ENCODE measurements around the gene CORO2A.
"Not testable (repeated sequence)": the region's sequence is repeated elsewhere in the genome, so short reads cannot be mapped to it uniquely, and the experiment has no call there.

The CORO2A gene

GRCh38 chr9:98105006-98105405, 87.4 kb downstream of the CORO2A start:
- DNase-seq (ENCODE audit: low spot score) = no peak

DNA sequence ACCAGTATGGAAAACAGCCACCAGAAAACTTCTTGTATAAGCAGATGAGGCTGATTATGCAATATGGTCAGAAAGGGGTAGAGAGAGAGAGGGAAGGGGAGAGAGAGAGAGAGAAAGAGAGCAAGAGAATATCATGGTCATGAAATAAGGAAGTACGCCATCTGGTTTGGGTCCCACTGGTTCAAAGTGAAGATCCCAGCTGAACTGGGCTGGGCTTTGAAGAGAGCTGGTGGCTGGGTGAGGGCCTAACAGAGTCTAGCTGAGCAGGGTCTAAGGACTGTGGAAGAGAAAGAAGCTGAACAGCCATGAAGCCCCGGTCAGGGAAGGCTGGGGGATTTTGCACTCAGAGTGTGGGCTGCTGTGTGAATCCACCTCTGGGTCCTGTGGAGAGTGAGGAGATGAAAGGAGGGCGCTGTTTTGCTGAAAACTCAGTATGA, 88.0 kb downstream of the CORO2A start:
- no peak for DNase-seq (ENCODE audit: low spot score)

DNA sequence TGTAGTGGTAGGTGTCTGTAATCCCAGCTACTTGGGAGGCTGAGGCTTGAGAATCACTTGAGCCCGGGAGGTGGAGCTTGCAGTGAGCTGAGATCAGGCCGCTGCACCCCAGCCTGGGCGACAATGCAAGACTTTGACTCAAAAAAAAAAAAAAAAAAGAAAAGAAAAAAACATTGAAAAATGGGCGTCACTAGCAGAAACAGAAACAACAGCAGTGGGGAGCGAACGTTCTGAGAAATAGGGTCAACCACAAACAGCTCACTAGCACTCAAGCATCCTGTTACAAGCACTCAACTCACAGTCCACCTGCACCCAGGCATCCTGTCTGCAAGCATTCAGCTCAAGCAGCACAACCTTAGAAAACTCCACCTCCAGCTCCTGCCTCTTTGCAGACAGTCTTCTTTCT, 90.6 kb downstream of the CORO2A start:
- no peak for DNase-seq (ENCODE audit: low spot score)

- no peak for DNase-seq (ENCODE audit: low spot score)
These were observed 91.0 kb downstream of the CORO2A start for GRCh38 chr9:98101416-98101815.

- DNase-seq (ENCODE audit: low spot score) = no peak
These were observed 92.0 kb downstream of the CORO2A start for GRCh38 chr9:98100456-98100855.

- DNase-seq (ENCODE audit: low spot score) = no peak
These were observed 92.5 kb downstream of the CORO2A start for GRCh38 chr9:98099898-98100297.

- DNase-seq (ENCODE audit: low spot score) = no peak
These were observed 93.1 kb downstream of the CORO2A start for GRCh38 chr9:98099346-98099745.

DNA sequence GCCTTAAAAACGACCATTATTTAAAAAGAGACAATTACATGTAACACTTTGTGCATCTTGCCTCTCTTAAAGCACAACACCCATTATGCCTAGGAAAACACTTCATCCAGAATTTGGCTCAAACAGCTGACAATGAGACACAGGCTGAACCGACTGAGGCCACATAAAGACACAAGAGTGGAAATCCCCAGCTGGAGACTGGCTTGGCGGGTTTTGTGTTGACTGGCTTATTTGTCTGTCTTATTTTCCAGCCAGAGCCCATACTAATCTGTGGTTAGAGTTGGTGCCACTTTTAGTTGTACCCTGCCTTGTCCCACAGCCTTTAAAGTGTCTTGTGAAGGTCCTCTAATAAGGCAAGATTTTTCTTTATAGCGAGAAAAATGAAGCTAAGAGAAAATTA, 94.6 kb downstream of the CORO2A start:
- DNase-seq (ENCODE audit: low spot score) = no peak

- no peak for DNase-seq (ENCODE audit: low spot score)
These were observed 96.3 kb downstream of the CORO2A start for GRCh38 chr9:98096091-98096490.

DNA sequence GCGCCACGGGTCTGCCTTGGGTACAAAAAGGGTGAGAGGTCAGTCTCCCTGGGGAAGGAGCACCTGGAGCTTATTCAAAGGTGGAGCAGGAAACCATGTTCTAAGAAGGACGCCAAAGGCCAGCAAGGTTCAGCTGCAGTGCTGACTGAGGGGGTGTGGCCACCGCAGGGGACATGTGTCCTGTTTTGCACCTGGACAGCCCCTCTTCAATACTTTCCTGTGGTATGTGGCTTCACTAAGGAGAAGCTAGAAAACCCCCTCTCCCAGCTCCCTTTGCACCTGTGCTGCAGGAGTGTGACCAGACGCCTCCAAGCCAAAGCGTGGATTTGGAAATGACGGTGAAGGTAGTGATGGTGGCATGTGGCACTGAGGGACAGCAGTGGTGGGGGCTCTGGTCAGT, 97.0 kb downstream of the CORO2A start:
- DNase-seq (ENCODE audit: low spot score) = no peak

GRCh38 chr9:98094851-98095250, 97.6 kb downstream of the CORO2A start:
- no peak for DNase-seq (ENCODE audit: low spot score)

DNA sequence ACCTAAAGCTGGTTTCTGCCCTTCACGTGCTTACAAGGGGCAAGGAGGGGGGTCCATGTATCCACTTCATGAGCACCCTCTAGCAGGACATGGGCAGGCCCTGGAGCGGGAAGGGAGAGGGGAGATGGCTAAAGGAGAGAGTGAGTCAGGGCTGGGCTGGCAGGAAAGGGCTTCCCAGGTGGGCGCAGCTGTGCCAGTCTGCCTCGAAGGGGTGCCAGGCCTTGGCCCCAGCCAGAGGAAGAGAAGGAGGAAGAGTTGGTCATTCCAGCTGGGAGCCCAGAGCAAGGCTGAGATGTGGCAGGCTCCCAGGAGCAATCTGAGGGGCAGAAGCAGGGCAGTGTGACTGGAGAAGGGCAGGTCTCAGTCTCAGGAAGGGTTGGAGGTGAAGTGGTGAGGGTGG, 98.1 kb downstream of the CORO2A start:
- no peak for DNase-seq (ENCODE audit: low spot score)

- no peak for DNase-seq (ENCODE audit: low spot score)
These were observed 99.9 kb downstream of the CORO2A start for GRCh38 chr9:98092613-98092931.

DNA sequence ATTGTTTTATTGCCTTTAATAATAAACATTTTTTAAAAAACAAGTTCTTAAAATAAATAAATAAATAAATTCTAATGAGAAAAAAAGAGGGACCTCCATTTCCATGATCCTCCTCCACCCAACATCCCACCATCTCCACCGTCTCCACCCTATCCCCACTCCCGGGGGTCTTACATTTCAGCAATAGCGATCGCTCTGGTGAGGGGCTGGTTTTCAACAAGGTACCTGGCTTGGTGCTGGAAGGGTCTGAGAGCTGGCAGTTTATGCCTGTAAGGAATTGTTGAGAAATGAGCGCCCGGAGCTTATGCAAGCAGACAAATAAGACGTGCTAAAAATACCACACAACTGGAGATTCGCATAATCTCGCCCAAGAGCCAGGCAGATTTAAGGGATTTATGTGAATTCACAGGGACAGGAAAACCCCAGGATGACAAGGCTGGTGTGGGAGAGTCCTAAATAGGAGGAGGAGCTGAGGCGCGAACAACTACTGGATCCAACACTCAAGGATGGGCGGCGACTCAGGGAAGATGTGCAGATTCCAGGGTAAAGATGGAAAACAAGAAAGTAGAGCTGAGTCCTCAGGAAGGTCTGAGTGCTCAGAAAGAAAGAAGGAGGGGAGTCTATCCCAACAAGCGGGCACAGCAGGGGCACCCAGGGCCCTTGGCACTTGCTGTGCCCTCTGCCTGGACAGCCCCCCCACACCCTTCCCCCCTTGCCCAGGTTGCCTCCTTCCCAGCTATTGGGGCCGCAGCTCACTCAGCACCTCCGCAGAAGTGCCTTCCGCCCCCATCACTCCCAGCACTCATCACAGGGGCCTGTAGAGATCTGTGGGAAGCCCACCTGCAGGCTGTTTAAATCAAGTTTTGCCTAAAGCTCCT, 100.5 kb downstream of the CORO2A start:
- DNase-seq (ENCODE audit: low spot score) = no peak

GRCh38 chr9:98090674-98091073, 101.8 kb downstream of the CORO2A start:
- DNase-seq (ENCODE audit: low spot score) = not testable (repeated sequence)

DNA sequence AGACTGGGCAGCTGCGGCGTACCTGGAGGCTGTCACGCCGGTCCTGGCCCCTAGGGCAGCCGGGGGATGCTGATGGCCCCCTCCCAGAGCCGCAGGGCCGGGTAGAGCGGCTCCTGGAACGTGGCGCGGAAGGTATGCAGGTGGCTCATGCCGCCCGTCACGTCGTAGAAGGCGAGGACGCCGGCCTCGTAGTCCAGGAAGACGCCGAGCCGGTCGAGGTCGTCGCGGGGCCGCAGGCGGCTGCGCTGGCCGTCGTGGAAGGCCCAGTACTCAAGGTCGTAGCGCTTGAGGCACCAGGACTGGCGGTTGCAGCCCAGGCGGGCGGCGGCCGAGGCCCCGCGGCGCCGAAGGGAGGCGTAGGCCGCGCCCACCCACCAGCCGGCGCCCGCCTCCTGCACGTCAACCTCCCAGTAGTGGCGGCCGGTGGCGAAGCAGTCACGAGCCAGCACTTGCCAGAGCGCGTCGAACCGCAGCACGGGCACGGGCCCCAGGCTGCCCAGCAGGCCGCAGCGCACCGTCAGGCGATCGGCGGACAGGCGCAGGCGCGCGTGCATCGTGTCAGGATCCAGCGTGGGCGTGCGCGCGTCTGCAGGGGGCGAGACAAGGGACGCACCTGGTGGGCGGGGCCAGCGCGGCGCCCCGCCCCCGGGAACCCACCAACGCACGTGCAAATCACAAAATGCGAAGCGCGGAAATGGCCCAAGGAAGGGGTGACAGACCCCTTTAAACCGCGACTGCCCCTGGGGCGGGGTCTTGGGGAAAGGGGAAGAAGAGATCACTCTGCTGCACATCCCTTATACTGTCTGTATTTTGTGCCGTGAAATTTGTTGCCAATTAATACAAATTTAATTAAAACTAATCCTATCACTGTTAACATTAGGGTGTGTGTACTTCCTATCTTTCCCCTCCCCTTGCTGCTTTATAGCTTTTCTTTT, 104.8 kb downstream of the CORO2A start:
- no peak for DNase-seq (ENCODE audit: low spot score)

- DNase-seq (ENCODE audit: low spot score) = no peak
These were observed 106.0 kb downstream of the CORO2A start for GRCh38 chr9:98086461-98086860.

DNA sequence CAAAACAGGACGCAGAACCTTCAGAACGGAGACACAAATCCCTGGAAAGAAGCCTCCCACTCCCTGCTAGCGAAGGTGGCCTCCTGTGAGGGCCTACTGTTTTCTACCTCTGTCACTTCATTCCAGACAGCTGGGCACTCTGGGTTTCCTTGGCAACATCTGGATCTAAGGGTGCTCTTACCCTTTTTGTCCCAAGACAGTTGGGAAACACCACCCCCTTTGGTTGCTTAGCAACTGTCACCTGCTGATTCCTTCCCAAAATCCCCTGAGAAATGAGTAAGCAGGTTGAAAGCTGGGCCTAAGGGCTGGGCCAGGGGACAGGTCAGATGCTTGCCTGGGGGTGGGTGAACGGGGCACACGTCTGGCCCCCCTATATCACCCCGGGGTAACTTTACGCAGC, 106.5 kb downstream of the CORO2A start:
- no peak for DNase-seq (ENCODE audit: low spot score)

DNA sequence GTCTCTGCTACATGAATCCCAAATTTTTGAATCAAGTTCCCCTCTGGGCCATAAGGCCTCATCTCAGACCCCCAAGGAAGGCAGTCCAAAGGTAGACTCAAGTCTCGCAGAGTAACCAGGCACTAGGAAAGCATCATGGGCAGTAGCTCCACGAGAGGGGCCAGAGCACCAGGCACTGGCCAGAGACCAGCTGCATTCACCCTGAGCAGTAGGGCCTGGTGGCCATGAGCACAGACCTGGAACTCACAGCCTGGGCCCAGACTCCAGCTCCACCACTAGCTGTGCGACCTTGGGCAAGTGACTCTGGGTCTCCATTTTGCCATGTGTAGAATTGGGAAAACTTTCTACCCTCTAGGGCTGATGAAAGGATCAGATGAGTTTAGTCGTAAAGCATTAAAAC, 107.4 kb downstream of the CORO2A start:
- no peak for DNase-seq (ENCODE audit: low spot score)

DNA sequence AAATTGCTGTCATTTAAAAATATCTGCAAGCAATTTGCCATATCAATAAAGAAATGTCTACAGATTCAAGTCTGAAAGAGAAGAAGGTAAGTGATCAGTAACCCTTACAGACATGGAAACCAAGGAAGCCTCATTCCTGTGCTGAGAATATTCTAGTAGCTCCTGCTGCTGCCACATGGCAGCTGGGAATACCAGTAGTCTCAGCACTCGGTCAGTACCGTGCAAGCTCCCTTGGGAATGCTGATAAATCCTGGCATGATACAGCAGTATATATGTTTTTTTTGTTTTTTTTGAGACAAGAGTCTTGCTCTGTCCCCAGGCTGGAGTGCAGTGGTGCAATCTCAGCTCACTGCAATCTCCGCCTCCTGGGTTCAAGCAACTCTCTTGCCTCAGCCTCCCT, 108.0 kb downstream of the CORO2A start:
- no peak for DNase-seq (ENCODE audit: low spot score)

GRCh38 chr9:98083566-98084183, 108.8 kb downstream of the CORO2A start:
- no peak for DNase-seq (ENCODE audit: low spot score)

GRCh38 chr9:98083061-98083501, 109.4 kb downstream of the CORO2A start:
- no peak for DNase-seq (ENCODE audit: low spot score)
